Natural killer cell (primary cell): ENCODE results near the gene KIF16B. TPM values are rescaled to one million over a fixed set of nuclear protein-coding genes. Genes with fewer than 3 reads are reported as not detected.

Source experiments
- ATAC-seq, 3 donors: fragments of 150-1000 bp in 2 of 3; fragments of 200-7000 bp in 1 of 3; cut with Tn5 transposase; 1 replicate in 1 of 3; 2 replicates in 2 of 3; pipeline ENCODE4 v1.10.0; 2021; ENCODE audit warnings: mild to moderate bottlenecking in 2 of 3, moderate library complexity in 2 of 3
- DNase-seq, 2 donors: peaks; one replicate each; pipeline versions ENCODE4 v3.0.0 to v3.0.0-alpha.2; 2013 to 2021; ENCODE audit warnings: mixed read lengths in 1 of 2
- H3K27ac ChIP-seq: one replicate; pipeline ENCODE4 v1.5.1; 2013; ENCODE audit warnings: mild to moderate bottlenecking, low read length
- H3K27me3 ChIP-seq: one replicate; pipeline ENCODE4 v1.6.1; 2013; ENCODE audit warnings: low read length; ENCODE audit not compliant: control insufficient read depth, insufficient read depth
- H3K36me3 ChIP-seq: one replicate; pipeline ENCODE4 v1.6.1; 2013; ENCODE audit warnings: low read length; ENCODE audit not compliant: control insufficient read depth, insufficient read depth
- H3K4me1 ChIP-seq: one replicate; pipeline ENCODE4 v1.6.1; 2013; ENCODE audit warnings: low read length; ENCODE audit not compliant: control insufficient read depth, insufficient read depth
- H3K4me3 ChIP-seq: one replicate; pipeline ENCODE4 v1.5.1; 2013; ENCODE audit warnings: low read length
- H3K9me3 ChIP-seq: one replicate; pipeline ENCODE4 v1.6.1; 2013; ENCODE audit warnings: low read length; ENCODE audit not compliant: control insufficient read depth, insufficient read depth
- H3K27ac Mint-ChIP-seq, 2 donors: one replicate each; pipeline ENCODE4 v1.8.0; 2022; ENCODE audit warnings: mild to moderate bottlenecking in 2 of 2, mixed read lengths in 2 of 2, moderate library complexity in 1 of 2
- H3K27me3 Mint-ChIP-seq, 2 donors: one replicate each; pipeline ENCODE4 v1.8.0; 2022; ENCODE audit warnings: low read depth in 2 of 2, mixed read lengths in 2 of 2
- H3K36me3 Mint-ChIP-seq: one replicate; pipeline ENCODE4 v1.8.0; 2022; ENCODE audit warnings: mixed read lengths
- H3K4me1 Mint-ChIP-seq, 2 donors: one replicate each; pipeline ENCODE4 v1.8.0; 2022; ENCODE audit warnings: mixed read lengths in 2 of 2
- H3K4me3 Mint-ChIP-seq: one replicate; pipeline ENCODE4 v1.8.0; 2022; ENCODE audit warnings: mild to moderate bottlenecking, moderate library complexity, mixed read lengths
- H3K9me3 Mint-ChIP-seq, 2 donors: one replicate each; pipeline ENCODE4 v1.8.0; 2022; ENCODE audit warnings: mixed read lengths in 2 of 2
- WGBS: methylation state at CpG from one replicate; pipeline ENCODE4 v1.1.7; 2013; ENCODE audit warnings: missing lambda C conversion rate; ENCODE audit not compliant: insufficient coverage; 5-methylcytosine and 5-hydroxymethylcytosine counted together
- intact Hi-C: fragments of 100-400 bp; cut with micrococcal nuclease; formaldehyde crosslinking; loops from one replicate; pipeline ENCODE4 v1.14.2; 2022
- total RNA-seq, 4 donors: library from RNA; stranded (reverse); fragments of 120-200 nt in 1 of 4; gene quantifications; one replicate each; pipeline versions ENCODE4 v1.2.3 to v1.2.4, GENCODE V29; 2013 to 2022
- TF ChIP-seq, protein P1 (sequence below): fragments of 200-600 bp; IDR thresholded peaks from one replicate; pipeline ENCODE4 v1.8.0; 2022; ENCODE audit warnings: antibody characterized with exemption

The KIF16B gene
- total RNA-seq, 3 donors from 2014 or later (not counting 1 experiment from before 2014, with no cell fraction given), result 3.9 to 11.8 (median 9.2) TPM

DNA sequence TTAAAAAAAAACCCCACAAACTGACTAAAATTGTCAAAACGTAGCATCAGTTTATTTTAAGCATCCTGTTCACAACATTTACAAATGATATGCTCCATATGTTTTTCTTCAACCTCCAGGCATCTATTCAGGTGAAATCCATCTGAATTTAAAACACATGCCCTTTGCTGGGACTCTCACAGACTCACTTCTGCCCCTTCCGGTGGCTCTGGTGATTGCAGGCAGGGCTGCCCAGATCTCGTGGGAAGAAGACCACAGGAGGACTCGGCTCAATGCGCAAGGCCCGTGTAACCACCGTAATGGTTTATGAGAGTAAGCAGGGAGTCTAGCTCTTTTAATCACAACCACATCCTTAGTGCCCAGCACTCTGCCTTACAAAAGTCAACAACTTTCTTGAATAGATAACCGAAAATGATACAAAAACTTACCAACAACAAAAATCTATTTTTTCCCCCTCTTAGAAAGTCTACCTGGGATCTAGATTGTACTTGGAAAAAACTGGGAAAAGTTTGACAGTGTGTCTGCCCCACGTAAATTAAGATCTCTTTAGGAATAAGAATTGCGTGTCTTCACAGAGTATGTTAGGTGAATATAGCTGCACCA lies 139.1 kb downstream of the KIF16B start:
- no peaks in the 10 kb centered on the region for H3K36me3 ChIP-seq
- no peaks in the 10 kb centered on the region for H3K27me3 Mint-ChIP-seq
- intact Hi-C loops, result no loop called here
- 81% methylated on average over 9 of the region's 10 CpGs for WGBS
- H3K27ac ChIP-seq, result no peak overlapping the region
- TF ChIP-seq, protein P1, sequence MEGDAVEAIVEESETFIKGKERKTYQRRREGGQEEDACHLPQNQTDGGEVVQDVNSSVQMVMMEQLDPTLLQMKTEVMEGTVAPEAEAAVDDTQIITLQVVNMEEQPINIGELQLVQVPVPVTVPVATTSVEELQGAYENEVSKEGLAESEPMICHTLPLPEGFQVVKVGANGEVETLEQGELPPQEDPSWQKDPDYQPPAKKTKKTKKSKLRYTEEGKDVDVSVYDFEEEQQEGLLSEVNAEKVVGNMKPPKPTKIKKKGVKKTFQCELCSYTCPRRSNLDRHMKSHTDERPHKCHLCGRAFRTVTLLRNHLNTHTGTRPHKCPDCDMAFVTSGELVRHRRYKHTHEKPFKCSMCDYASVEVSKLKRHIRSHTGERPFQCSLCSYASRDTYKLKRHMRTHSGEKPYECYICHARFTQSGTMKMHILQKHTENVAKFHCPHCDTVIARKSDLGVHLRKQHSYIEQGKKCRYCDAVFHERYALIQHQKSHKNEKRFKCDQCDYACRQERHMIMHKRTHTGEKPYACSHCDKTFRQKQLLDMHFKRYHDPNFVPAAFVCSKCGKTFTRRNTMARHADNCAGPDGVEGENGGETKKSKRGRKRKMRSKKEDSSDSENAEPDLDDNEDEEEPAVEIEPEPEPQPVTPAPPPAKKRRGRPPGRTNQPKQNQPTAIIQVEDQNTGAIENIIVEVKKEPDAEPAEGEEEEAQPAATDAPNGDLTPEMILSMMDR, result peak; percentile 52
- no peaks in the 10 kb centered on the region for H3K4me1 Mint-ChIP-seq
- H3K27me3 ChIP-seq, result no peaks in the 10 kb centered on the region
- H3K4me3 ChIP-seq, result no peak overlapping the region
- no peak overlapping the region for H3K4me3 Mint-ChIP-seq
- no peaks in the 10 kb centered on the region for H3K9me3 ChIP-seq
- H3K27ac Mint-ChIP-seq, result no peak overlapping the region
- no peaks in the 10 kb centered on the region for H3K36me3 Mint-ChIP-seq
- H3K4me1 ChIP-seq, result no peaks in the 10 kb centered on the region
- peak; percentile 16 to 42 for DNase-seq
- peaks cover 0 to 3% of the 10 kb centered on the region in 2 donors for H3K9me3 Mint-ChIP-seq
- peak in 2 of 3 donors; percentile 55 for ATAC-seq

DNA sequence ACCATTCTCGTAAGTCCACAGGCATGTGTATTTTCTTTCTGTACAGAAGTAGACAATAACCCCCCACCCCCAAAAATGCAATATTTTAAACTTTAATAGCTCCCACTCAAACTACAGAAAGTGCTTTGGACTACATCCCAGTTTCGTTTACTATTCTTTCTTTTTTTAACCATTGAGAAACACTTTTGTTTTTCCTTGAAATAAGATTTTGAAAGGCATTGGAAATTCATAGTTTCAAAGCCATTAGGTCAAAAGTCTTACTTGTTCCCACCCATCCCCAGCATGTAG lies 140.0 kb downstream of the KIF16B start:
- no peak overlapping the region for H3K27ac ChIP-seq
- TF ChIP-seq, protein P1, result no peak
- Mint-ChIP-seq H3K36me3 (no peaks in the 10 kb centered on the region), H3K9me3 (peaks cover 0 to 3% of the 10 kb centered on the region in 2 donors), H3K27ac (no peak overlapping the region), H3K27me3 (no peaks in the 10 kb centered on the region), H3K4me3 (no peak overlapping the region), H3K4me1 (no peaks in the 10 kb centered on the region)
- ATAC-seq (no peak), DNase-seq (no peak)
- 68% methylated on average over 2 of the region's 2 CpGs for WGBS
- no peaks in the 10 kb centered on the region for H3K36me3 ChIP-seq
- no peaks in the 10 kb centered on the region for H3K4me1 ChIP-seq
- no peak overlapping the region for H3K4me3 ChIP-seq
- no peaks in the 10 kb centered on the region for H3K27me3 ChIP-seq
- H3K9me3 ChIP-seq, result no peaks in the 10 kb centered on the region
- intact Hi-C loops, result no loop called here

DNA sequence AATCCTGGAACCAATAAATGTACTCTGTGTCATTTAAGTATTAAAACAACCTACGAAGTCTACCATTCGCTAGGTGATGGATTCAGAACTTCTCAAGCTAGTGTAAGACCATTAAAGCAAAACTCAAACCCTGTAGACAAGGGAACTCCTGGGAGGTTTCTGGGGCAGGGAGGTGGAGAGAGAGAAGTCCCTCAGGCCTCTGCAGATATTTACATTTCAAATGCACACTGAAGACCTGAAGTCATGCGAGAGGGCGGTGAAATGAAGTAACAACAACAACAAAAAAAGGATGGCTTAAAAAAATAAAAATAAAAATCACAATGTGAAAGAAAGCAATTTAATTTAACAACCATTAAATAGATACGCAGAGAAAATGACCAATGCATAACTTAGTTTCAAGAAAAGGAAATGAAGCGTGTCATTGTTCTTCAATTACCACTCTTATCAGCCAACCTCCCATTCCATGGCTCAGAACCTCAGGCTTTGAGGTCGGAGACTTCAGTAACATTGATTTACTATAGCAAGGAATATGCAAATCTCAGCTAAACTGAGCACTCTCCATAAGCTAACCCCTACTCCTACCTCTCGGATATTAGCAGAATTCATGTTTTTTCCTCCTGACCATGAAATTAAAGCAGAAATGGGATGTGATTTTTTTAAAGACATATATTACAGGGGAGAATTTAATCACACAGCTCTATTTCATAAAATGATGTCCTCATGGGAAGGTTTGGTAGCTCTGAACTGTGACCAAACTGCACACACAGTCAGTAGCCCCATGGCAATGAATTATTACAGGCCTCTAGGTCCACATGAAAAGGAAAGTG lies 140.6 kb downstream of the KIF16B start:
- Histone ChIP-seq H3K4me1 (no peaks in the 10 kb centered on the region), H3K9me3 (no peaks in the 10 kb centered on the region), H3K27me3 (no peaks in the 10 kb centered on the region), H3K36me3 (no peaks in the 10 kb centered on the region), H3K27ac (no peak overlapping the region), H3K4me3 (no peak overlapping the region)
- 99% methylated on average over 5 of the region's 8 CpGs for WGBS
- Mint-ChIP-seq H3K27ac (no peak overlapping the region), H3K4me3 (no peak overlapping the region), H3K4me1 (no peaks in the 10 kb centered on the region), H3K9me3 (peaks cover 0 to 3% of the 10 kb centered on the region in 2 donors), H3K27me3 (no peaks in the 10 kb centered on the region), H3K36me3 (no peaks in the 10 kb centered on the region)
- ATAC-seq (no peak), DNase-seq (no peak)
- intact Hi-C loops, result no loop called here
- TF ChIP-seq, protein P1, result no peak
